Left renal pelvis (tissue), 4 donors: ENCODE measurements around the gene THOC2. TPM values are rescaled to one million over a fixed set of nuclear protein-coding genes. Genes with fewer than 3 reads are reported as not detected.
"Not testable (repeated sequence)": the region's sequence is repeated elsewhere in the genome, so short reads cannot be mapped to it uniquely, and the experiment has no call there.

Experiments used
- DNase-seq, 4 donors: peaks; one replicate each; pipeline ENCODE4 v3.0.0-alpha.2; 2013; ENCODE audit warnings: low read depth in 4 of 4, low spot score in 3 of 4
- polyA plus RNA-seq, 4 donors: library from polyadenylated mRNA; unstranded; fragments of 120-200 nt; gene quantifications; one replicate each; pipeline ENCODE4 v1.2.1, GENCODE V29; 2013; ENCODE audit not compliant: insufficient read length in 4 of 4

Gene THOC2
- polyA plus RNA-seq, 4 donors: 95.2 to 138 (median 131) TPM

DNA sequence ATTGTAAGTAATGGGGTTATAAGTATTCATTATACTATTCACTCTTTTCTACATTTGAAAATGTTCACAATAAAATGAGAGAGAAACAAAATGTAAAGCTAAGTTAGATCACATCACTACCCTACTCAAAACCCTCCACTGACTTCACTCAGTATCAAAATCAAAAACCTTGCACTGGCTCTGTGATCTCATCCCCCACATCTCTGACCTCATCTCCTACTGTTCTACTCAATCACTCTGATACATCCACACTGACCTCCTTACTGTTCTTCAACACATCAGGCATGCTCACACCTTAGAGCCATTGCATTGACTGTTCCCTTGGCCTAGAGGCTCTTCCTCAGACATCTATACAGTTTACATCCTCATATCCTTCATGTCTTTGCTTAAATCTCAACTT is 50.7 kb downstream of the THOC2 start:
- DNase-seq: no peak

DNA sequence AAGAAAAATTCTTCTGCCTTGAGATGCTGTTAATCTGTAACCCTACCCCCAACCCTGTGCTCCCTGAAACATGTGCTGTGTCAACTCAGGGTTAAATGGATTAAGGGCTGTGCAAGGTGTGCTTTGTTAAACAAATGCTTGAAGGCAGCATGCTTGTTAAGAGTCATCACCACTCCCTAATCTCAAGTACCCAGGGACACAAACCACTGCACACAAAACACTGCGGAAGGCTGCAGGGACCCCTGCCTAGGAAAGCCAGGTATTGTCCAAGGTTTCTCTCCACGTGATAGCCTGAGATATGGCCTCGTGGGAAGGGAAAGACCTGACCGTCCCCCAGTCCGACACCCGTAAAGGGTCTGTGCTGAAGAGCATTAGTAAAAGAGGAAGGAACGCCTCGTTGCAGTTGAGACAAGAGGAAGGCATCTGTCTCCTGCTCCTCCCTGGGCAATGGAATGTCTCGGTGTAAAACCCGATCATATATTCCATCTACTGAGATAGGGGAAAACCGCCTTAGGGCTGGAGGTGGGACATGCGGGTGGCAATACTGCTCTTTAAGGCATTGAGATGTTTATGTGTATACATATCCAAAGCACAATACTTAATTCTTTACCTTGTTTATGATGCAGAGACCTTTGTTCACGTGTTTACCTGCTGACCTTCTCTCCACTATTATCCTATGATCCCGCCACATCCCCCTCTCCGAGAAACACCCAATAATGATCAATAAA is 53.0 kb downstream of the THOC2 start:
- DNase-seq: not testable (repeated sequence)

DNA sequence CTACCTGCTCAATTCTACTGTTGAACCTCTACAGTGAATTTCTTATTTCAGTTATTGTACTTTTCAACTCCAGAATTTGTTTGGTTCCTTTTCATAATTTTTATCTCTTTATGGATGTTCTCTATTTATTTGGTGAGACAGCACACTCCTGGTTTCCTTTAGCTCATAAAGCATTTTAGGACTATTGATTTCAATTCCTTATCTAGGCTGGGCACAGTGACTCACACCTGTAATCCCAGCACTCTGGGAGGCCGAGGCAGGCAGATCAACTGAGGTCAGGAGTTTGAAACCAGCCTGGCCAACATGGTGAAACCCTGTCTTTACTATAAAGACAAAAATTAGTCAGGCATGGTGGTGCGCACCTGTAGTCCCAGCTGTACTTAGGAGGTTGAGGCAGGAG is 57.7 kb downstream of the THOC2 start:
- DNase-seq: no peak

DNA sequence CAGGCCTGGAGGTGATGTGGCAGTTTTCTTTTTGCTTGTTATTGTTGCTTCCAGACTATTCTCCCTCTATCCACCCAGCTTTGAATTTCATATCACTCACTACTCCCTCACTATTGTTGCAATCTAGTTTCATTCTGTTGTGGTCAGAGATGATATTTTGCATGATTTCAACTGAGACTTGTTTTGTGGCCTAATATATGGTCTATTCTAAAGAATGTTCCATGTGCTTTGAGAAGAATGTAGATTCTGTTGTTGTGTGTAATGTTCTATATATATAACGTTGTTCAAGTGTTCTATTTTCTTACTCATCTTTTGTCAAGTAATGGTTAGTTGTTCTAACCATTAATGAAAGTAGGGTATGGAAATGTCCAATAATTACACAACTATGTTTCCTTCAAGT is 59.0 kb downstream of the THOC2 start:
- DNase-seq: no peak

DNA sequence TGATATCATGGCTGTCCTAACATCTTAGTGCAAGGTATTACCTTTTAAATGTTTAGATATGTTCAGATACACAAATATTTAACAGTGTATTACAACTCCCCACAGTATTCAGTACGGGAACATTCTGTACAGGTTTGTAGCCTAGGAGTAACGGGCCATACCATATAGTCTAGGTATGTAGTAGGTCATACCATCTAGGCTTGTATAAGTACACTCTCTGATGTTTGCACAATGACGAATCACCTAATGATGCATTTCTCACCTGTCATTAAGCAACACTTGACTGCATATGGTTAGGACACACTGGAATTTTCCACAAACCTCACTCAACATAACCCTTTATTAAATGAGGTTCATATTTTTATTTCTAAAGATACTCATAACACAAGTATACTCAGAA is 67.7 kb downstream of the THOC2 start:
- DNase-seq: no peak

DNA sequence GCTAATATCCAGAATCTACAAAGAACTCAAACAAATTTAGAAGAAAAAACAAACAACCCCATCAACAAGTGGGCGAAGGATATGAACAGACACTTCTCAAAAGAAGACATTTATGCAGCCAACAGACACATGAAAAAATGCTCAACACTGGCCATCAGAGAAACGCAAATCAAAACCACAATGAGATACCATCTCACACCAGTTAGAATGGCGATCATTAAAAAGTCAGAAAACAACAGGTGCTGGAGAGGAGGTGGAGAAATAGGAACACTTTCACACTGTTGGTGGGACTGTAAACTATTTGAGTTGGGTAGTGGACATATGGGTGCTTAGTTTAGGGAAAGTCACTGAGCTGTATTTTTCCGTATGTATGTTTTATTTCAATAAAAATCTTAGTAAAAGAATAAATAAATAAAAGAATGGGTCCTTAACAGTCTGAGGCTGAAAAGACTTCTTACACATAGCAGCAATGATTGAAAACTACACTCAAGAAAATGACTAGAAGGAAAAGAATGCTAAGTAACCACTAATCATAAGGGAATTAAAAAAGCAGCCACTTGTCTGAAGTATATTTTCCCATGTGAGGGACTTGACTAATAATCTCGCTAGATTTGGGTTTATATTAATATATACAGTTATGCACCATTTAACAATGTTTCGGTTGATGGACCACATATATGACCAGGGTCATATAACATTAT is 68.2 kb downstream of the THOC2 start:
- DNase-seq: not testable (repeated sequence)

DNA sequence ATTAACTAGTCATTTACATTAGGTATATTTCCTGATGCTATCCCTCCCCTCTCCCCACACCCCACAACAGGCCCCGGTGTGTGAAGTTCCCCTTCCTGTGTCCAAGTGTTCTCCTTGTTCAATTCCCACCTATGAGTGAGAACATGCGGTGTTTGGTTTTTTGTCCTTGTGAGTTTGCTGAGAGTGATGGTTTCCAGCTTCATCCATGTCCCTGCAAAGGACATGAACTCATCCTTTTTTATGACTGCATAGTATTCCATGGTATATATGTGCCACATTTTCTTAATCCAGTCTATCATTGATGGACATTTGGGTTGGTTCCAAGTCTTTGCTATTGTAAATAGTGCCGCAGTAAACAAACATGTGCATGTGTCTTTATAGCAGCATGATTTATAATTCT is 69.1 kb downstream of the THOC2 start:
- DNase-seq: not testable (repeated sequence)

DNA sequence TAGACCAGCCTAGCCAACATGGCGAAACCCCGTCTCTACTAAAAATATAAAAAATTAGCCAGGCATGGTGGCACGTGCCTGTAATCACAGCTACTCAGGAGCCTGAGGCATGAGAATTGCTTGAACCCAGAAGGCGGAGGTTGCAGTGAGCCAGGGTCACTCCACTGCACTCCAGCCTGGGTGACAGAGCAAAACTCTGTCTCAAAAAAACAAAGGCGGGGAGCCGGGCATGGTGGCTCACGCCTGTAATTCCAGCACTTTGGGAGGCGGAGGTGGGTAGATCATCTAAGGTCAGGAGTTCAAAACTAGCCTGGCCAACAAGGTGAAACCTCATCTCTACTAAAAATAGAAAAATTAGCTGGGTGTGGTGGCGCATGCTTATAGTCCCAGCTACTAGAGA is 76.3 kb downstream of the THOC2 start:
- not testable (repeated sequence) for DNase-seq

DNA sequence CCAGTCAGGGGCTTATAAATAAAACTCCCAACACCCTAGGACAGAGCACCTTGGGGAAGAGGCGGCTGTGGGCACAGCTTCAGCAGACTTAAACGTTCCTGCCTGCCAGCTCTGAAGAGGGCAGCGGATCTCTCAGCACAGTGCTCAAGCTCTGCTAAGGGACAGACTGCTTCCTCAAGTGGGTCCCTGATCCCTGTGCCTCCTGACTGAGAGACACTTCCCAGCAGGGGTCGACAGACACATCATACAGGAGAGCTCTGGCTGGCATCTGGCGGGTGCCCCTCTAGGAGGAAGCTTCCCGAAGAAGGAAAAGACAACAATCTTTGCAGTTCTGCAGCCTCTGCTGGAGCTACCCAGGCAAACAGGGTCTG is 84.1 kb downstream of the THOC2 start:
- not testable (repeated sequence) for DNase-seq

DNA sequence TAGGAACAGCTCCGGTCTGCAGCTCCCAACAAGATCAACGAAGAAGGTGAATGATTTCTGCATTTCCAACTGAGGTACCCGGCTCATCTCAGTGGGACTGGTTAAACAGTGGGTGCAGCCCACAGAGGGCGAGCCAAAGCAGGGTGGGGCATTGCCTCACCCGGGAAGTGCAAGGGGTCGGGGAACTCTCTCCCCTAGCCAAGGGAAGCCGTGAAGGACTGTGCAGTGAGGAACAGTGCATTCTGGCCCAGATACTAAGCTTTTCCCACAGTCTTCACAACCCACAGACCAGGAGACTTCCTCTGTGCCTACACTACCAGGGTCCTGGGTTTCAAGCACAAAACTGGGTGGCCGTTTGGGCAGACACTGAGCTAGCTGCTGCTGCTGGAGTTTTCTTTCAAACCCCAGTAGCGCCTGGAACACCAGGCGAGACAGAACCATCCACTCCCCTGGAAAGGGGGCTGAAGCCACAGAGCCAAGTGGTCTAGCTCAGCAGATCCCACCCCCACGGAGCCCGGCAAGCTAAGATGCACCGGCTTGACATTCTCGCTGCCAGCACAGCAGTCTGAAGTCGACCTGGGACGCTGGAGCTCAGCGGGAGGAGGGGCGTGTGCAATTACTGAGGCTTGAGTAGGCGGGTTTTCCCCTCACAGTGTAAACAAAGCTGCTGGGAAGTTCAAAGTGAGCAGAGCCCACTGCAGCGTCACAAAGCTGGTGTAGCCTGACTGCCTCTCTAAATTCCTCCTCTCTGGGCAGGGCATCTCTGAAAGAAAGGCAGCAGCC is 84.6 kb downstream of the THOC2 start:
- DNase-seq: peak; percentile 19 to 60 (median 38)

DNA sequence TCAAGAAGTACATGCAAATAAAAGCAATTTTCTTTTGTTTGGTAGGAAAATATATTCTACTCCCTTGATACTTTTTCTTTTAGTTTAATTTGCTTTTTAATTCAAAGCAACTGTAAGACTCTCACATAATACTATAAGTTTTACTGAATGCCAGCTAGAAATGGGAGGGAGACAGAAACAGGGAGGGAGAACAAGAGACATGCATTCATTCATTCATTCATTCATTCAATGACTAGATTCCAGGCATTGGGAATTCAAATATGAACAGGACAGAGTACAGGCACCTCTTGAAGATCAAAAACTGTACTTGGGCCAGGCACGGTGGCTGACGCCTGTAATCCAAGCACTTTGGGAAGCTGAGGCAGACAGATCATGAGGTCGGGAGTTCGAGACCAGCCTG is 85.6 kb downstream of the THOC2 start:
- DNase-seq: no peak

DNA sequence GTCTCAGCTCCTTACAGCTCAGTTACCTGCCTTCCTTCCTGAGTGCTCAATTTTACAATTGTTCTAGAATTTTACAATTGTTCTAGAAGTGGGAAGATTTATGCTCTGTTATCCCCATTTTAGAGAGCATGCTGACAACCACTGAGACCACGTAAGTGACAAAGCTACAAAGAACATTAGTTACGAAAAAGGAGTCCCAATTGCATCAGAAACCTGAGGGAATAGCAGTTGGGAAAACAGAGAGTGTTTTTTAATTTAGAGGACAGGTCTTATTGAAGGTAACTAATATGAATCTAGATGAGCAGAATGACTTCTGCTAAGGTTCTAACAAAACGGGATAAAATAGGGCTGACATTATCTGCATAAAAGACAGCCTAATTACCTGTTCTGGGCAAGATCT is 103.3 kb downstream of the THOC2 start:
- no peak for DNase-seq

DNA sequence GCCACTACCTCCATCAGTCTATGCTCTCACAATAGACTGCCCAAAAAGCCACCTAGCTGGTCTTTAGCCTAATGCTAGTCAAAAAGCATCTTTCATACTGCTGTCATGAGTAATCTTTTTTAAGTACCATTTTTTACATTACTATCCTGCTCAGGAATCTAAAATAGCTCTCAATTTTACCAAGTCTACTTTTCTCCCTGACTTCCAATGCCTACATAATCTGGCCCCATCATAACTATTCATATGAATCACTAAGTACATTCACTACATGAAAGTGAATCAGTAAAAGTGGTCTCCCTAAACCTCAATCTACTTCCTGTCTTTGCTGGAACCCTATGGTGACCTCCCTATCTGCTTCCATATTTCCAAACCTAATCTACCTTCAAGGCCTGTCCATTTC is 105.9 kb downstream of the THOC2 start:
- no peak for DNase-seq

DNA sequence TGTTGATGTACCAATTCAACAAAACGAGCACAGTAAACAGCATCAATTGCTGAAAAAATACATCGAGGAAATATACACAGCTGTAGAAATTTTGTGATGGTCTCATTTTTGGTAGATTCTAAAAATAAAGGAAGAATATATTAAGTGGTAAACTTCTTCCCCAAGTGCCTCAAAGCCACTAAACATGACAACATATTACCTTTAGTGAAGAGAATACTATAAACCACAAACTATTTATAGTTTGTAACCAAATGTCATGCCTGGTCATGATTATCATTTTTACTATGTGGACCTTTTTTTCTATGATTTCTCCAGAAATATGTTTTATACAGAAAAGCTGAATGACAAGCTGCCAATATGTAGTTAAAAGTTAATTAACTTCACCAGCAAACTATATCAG is 106.9 kb downstream of the THOC2 start:
- no peak for DNase-seq

DNA sequence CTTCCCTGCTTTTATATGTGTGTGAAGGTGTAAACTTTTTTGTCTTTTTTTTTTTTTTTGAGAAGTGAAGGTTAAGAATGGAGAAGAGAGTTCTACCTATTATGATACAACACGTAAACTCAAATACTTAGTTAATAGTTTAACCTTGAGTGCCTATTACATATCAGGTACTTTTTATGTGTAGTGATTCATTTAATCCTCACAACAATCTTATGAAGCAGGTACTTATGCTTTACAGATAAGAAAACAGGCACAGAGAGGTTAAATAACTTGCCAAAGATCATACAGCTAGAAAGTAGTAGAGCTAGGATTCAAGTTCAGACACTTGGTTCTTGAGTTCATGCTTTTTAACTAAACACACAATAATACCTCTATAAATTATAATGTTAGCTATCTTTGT is 107.4 kb downstream of the THOC2 start:
- DNase-seq: no peak

DNA sequence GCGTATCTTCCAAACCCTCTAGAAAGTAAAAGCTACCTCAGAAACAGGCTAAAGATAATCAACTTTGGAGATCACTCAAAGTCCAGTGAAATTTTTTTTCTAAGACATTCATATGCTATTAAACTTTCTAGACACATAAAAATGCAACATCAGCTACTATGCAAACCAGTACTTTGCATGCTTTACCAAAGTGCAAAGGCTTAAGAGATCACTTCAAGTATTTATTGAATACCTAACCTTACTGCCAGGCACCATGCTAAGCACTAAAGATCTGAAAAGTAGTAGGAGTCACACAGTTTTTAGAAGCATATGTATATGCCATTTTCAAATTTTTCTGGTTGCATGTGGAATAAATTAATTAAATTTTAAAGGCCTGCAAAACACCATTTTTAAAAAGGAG is 115.8 kb downstream of the THOC2 start:
- no peak for DNase-seq

DNA sequence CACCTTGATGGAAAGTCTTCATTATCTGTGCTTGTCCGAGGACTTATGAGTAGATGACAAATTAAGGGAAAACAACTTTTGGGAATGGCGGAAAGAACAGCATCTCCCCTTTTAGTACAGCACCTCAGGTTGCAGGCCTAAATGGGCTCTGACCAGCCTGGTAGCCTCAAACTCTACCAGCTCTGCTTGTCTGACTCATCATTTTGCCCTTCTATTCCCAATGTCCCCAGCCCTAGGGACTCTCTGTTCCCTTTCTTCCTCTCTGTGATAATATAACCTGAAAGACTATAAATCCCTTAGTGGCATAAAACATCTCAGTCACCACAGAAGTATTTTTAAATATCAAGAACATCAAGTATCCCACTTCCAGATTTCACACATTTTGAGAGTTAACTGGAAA is 121.9 kb downstream of the THOC2 start:
- DNase-seq: no peak

DNA sequence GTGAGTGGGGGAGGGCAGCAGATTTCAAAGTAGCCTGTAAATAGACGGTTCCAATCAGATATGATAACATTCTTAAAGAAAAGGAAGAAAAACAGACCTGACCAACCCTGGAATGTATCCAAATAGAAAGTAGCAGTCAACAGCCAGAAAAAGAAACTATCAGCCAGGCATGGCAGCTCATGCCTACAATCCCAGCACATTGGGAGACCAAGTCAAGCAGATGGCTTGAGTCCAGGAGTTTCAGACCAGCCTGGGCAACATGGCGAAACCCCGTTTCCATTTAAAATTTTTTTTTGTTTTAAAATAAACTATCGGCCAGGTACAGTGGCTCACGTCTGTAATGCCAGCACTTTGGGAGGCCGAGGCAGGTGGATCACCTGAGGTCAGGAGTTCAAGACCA is 125.0 kb downstream of the THOC2 start:
- no peak for DNase-seq

DNA sequence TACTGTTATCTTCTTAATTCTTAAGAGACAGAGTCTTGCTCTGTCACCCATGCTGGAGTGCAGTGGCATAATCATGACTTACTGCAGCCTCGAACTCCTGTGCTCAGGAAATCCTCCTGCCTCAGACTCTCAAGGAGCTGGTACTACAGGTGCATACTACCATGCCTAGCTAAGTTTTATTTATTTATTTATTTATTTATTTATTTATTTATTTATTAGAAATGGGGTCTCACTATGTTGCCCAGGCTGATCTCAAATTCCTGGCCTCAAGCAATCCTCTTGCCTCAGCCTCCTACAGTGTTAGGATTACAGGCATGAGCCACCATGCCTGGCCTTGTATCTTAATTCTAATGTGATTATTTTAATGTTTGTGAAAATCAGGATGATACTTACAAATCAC is 125.6 kb downstream of the THOC2 start:
- no peak for DNase-seq

DNA sequence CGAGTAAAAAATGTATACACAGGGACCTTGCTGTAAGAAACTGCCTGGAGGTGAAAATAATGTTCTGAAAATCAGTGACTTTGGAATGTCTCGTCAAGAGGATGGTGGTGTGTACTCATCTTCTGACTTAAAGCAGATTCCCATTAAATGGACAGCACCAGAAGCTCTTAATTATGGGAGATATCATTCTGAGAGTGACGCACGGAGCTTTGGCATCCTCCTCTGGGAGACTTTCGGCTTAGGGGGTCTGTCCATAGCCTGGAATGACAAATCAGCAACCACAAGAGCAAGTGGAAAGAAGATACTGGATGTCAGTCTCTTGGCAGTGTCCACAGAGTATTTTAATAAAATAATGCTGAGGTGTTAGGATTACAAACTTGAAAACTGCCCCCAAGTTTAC is 129.4 kb downstream of the THOC2 start:
- no peak for DNase-seq

DNA sequence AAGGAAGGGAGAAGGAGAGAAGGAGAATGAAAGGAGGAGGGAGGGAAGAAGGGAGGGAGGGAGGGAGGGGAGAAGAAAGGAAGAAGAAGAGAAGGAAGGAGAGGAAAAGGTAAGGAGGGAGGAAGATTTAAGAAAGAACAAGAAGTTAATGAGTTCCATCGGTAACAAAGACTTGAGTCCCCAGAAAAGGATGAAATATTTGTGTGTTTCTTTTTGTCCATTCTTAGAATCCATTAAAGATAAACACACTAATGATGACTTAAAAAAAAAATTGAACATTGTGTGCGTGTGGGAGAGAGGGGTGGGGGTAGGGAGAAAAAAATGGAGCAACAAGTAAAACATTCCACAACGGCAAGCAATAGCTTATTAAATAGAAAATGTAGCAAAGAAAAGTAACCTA is 131.4 kb downstream of the THOC2 start:
- DNase-seq: no peak

DNA sequence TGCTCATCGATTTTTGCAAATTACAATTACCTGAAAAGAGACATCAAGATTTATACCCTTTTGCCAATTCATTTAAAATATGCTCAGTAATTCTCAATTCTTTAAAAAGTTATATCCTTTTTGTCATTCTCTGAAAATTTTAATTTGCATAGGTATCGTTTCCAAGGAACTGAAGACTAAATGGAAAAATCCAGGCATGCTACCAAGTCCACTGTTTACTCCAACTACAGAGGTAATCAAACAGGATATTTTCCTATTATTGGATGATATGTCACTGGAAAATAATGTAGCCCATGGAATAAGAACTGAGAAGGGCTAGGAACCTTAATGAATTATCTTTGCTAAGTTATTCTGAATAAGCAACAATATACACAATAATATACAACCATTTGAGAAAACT is 132.7 kb downstream of the THOC2 start:
- no peak for DNase-seq
